ENCODE results near the gene CAP2.
"Not testable (repeated sequence)": the region's sequence is repeated elsewhere in the genome, so short reads cannot be mapped to it uniquely, and the experiment has no call there.

Gene CAP2

DNA sequence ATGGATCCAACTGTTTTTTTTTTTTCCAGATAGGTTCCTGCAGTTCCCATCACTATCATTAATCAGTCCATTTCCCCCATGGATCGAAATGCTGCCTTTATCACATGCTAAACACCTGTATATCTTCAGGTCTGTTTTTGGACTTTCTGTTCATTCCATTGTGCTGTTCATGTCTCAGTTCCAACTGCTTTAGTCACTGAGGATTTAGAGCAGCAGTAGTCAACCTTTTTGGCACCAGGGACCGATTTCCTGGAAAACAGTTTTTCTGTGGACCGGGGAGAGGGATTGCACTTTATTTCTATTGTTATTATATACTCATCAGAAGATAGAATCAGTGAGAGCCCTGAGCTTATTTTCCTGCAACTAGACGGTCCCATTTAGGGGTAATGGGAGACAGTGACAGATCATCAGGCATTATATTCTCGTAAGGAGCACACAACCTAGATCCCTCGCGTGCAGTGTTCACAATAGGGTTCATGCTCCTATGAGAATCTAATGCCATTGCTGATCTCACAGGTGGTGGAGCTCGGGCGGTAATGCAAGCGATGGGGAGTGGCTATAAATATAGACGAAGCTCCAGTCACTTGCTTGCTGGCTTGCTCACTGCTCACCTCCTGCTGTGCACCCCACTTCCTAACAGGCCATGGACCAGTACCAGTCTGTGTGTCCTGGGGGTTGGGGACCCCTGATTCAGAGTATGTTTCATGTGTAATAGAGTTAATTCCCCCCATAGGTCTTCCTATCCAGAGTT is 46.0 kb downstream of the CAP2 start:
- Histone ChIP-seq H3K36me3 (ENCODE audit: insufficient read depth, low read length) (no peaks in the 10 kb centered on the region), H3K27me3 (ENCODE audit: insufficient read depth, low read length, poor library complexity) (no peaks in the 10 kb centered on the region), H3K4me3 (ENCODE audit: low read depth in 1 of 2, low read length in 2 of 2) (no peak overlapping the region), H4K20me1 (ENCODE audit: insufficient read depth, low read length) (no peaks in the 10 kb centered on the region), H3K9ac (ENCODE audit: low read depth, low read length) (no peak overlapping the region), H3K79me2 (ENCODE audit: insufficient read depth, low read length) (no peaks in the 10 kb centered on the region), H3K4me1 (ENCODE audit: insufficient read depth, low read length) (no peaks in the 10 kb centered on the region), H3K27ac (ENCODE audit: low read length) (no peak overlapping the region), H3K4me2 (ENCODE audit: insufficient read depth, low read length) (no peak overlapping the region), H3K9me3 (ENCODE audit: insufficient read depth, low read length, severe bottlenecking) (no peaks in the 10 kb centered on the region), H2AFZ (ENCODE audit: low read depth, low read length) (no peak overlapping the region)
- DNase-seq (no peak), ATAC-seq (ENCODE audit: insufficient read depth, low read depth) (no peak)
- no peak for TF ChIP-seq EZH2 (IDR thresholded peaks at IDR 0.05; ENCODE audit: borderline replicate concordance, low read depth, low read length, severe bottlenecking)
- TF ChIP-seq, protein P1, sequence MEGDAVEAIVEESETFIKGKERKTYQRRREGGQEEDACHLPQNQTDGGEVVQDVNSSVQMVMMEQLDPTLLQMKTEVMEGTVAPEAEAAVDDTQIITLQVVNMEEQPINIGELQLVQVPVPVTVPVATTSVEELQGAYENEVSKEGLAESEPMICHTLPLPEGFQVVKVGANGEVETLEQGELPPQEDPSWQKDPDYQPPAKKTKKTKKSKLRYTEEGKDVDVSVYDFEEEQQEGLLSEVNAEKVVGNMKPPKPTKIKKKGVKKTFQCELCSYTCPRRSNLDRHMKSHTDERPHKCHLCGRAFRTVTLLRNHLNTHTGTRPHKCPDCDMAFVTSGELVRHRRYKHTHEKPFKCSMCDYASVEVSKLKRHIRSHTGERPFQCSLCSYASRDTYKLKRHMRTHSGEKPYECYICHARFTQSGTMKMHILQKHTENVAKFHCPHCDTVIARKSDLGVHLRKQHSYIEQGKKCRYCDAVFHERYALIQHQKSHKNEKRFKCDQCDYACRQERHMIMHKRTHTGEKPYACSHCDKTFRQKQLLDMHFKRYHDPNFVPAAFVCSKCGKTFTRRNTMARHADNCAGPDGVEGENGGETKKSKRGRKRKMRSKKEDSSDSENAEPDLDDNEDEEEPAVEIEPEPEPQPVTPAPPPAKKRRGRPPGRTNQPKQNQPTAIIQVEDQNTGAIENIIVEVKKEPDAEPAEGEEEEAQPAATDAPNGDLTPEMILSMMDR (IDR thresholded peaks at IDR 0.05; ENCODE audit: borderline replicate concordance, extremely low read depth, low read length, poor library complexity, severe bottlenecking): no peak

DNA sequence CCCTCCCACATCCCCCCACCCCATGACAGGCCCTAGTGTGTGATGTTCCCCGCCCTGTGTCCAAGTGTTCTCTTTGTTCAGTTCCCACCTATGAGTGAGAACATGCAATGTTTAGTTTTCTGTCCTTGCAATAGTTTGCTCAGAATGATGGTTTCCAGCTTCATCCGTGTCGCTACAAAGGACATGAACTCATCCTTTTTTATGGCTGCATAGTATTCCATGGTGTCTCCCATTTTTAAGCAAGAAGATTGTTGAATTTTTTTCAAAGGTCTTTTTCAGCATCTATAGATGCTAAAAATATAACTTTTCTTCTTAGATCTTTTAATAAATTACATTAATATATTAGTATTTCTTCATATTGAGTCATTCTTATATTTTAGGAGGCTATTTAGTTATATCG is 47.4 kb downstream of the CAP2 start:
- H3K36me3 ChIP-seq (ENCODE audit: insufficient read depth, low read length); H4K20me1 ChIP-seq (ENCODE audit: insufficient read depth, low read length); H3K4me1 ChIP-seq (ENCODE audit: insufficient read depth, low read length); H3K79me2 ChIP-seq (ENCODE audit: insufficient read depth, low read length); H2AFZ ChIP-seq (ENCODE audit: low read depth, low read length); H3K4me3 ChIP-seq (ENCODE audit: low read depth in 1 of 2, low read length in 2 of 2); H3K9ac ChIP-seq (ENCODE audit: low read depth, low read length); H3K9me3 ChIP-seq (ENCODE audit: insufficient read depth, low read length, severe bottlenecking); H3K4me2 ChIP-seq (ENCODE audit: insufficient read depth, low read length); H3K27me3 ChIP-seq (ENCODE audit: insufficient read depth, low read length, poor library complexity); DNase-seq; H3K27ac ChIP-seq (ENCODE audit: low read length); ATAC-seq (ENCODE audit: insufficient read depth, low read depth): not testable (repeated sequence)

DNA sequence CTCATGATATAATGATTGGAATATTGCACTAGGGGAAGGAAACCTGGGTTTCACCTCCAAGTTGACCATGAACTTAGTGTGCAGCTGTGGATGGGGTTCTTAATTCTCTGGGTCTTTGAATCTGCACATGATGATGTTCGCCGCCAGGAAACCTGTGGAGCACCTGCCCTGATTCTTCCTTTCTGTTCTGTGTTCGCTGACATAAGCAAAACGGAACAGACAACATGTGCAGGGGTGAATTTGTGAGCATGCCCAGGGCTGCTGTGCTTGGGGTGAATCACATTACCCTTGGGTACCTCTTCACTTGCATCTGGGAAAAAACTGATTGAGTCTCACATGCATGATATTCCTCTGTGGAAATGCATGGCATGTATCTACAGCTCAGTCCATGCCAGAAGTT is 48.8 kb downstream of the CAP2 start:
- no peaks in the 10 kb centered on the region for H4K20me1 ChIP-seq (ENCODE audit: insufficient read depth, low read length)
- TF ChIP-seq, protein P1 (IDR thresholded peaks at IDR 0.05; ENCODE audit: borderline replicate concordance, extremely low read depth, low read length, poor library complexity, severe bottlenecking): no peak
- TF ChIP-seq EZH2 (IDR thresholded peaks at IDR 0.05; ENCODE audit: borderline replicate concordance, low read depth, low read length, severe bottlenecking): no peak

DNA sequence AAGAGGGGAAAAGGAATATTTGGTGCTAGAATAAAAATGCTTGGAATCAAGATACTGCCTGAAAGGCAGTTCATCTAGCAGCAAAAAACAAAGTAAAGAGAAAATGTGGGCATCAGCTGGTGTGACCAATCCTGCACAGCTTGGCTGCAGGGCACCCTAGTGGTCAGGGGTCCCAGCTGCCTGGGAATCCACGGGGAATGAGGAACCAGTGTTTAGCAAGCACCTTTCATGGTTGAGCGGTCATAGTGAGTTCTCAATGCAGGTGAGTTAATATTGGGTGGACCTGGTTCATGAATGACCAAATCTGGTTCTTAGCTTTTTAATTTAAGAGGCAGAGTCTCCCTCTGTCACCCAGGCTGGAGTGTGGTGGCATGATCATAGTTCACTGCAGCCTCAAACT is 53.3 kb downstream of the CAP2 start:
- Histone ChIP-seq H3K79me2 (ENCODE audit: insufficient read depth, low read length) (no peaks in the 10 kb centered on the region), H3K27me3 (ENCODE audit: insufficient read depth, low read length, poor library complexity) (no peaks in the 10 kb centered on the region), H3K9ac (ENCODE audit: low read depth, low read length) (no peak overlapping the region), H3K36me3 (ENCODE audit: insufficient read depth, low read length) (no peaks in the 10 kb centered on the region), H3K4me3 (ENCODE audit: low read depth in 1 of 2, low read length in 2 of 2) (no peak overlapping the region), H3K9me3 (ENCODE audit: insufficient read depth, low read length, severe bottlenecking) (no peaks in the 10 kb centered on the region), H3K4me2 (ENCODE audit: insufficient read depth, low read length) (no peak overlapping the region), H2AFZ (ENCODE audit: low read depth, low read length) (no peak overlapping the region), H4K20me1 (ENCODE audit: insufficient read depth, low read length) (no peaks in the 10 kb centered on the region), H3K27ac (ENCODE audit: low read length) (no peak overlapping the region), H3K4me1 (ENCODE audit: insufficient read depth, low read length) (no peaks in the 10 kb centered on the region)
- TF ChIP-seq, protein P1 (IDR thresholded peaks at IDR 0.05; ENCODE audit: borderline replicate concordance, extremely low read depth, low read length, poor library complexity, severe bottlenecking): no peak
- TF ChIP-seq EZH2 (IDR thresholded peaks at IDR 0.05; ENCODE audit: borderline replicate concordance, low read depth, low read length, severe bottlenecking): no peak
- no peak for DNase-seq
- no peak for ATAC-seq (ENCODE audit: insufficient read depth, low read depth)

More for the DNA sequence above, 48.8 kb downstream of the CAP2 start:
- Histone ChIP-seq H2AFZ (ENCODE audit: low read depth, low read length) (no peak overlapping the region), H3K4me3 (ENCODE audit: low read depth in 1 of 2, low read length in 2 of 2) (no peak overlapping the region), H3K27ac (ENCODE audit: low read length) (no peak overlapping the region), H3K27me3 (ENCODE audit: insufficient read depth, low read length, poor library complexity) (no peaks in the 10 kb centered on the region), H3K9me3 (ENCODE audit: insufficient read depth, low read length, severe bottlenecking) (no peaks in the 10 kb centered on the region), H3K4me1 (ENCODE audit: insufficient read depth, low read length) (no peaks in the 10 kb centered on the region), H3K4me2 (ENCODE audit: insufficient read depth, low read length) (no peak overlapping the region), H3K79me2 (ENCODE audit: insufficient read depth, low read length) (no peaks in the 10 kb centered on the region), H3K9ac (ENCODE audit: low read depth, low read length) (no peak overlapping the region), H3K36me3 (ENCODE audit: insufficient read depth, low read length) (no peaks in the 10 kb centered on the region)
- DNase-seq: no peak
- no peak for ATAC-seq (ENCODE audit: insufficient read depth, low read depth)
